Astrocyte (in vitro differentiated cells and primary cell): ENCODE results near the gene ZBTB45.

Experiments
- EZH2 ChIP-seq: IDR thresholded peaks from 2 replicates; pipeline ENCODE4 v1.6.1; 2012; ENCODE audit warnings: mild to moderate bottlenecking, low read length, inconsistent platforms; ENCODE audit not compliant: insufficient read depth
- TF ChIP-seq, protein P1 (sequence below): IDR thresholded peaks from 2 replicates; pipeline ENCODE4 v1.5.1; 2011; ENCODE audit warnings: low read depth, mild to moderate bottlenecking, inconsistent platforms, low read length, moderate library complexity; ENCODE audit not compliant: insufficient read depth

DNA sequence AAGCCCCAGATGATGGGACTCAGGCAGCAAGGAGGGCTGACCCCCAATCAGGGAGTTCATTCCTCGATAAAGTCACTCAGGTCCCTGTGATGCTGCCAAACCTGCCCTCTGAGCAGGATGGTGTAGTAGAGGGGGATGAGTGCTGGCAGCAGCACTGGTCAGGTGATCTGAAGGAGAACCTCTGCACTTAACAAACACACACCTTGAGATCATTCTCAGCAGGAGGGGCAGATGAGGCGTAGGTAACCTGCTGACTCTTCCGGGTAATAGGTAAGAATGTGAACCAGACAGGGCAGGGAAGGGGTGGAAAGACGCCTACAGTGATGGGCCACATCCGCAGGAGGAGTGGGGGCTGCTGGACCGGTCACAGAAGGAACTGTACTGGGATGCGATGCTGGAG is 40.3 kb downstream of the ZBTB45 start:
- TF ChIP-seq, protein P1, sequence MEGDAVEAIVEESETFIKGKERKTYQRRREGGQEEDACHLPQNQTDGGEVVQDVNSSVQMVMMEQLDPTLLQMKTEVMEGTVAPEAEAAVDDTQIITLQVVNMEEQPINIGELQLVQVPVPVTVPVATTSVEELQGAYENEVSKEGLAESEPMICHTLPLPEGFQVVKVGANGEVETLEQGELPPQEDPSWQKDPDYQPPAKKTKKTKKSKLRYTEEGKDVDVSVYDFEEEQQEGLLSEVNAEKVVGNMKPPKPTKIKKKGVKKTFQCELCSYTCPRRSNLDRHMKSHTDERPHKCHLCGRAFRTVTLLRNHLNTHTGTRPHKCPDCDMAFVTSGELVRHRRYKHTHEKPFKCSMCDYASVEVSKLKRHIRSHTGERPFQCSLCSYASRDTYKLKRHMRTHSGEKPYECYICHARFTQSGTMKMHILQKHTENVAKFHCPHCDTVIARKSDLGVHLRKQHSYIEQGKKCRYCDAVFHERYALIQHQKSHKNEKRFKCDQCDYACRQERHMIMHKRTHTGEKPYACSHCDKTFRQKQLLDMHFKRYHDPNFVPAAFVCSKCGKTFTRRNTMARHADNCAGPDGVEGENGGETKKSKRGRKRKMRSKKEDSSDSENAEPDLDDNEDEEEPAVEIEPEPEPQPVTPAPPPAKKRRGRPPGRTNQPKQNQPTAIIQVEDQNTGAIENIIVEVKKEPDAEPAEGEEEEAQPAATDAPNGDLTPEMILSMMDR: no peak
- TF ChIP-seq EZH2: no peak
